ENCODE measurements around the gene SPOCK1.
"Not testable (repeated sequence)": the region's sequence is repeated elsewhere in the genome, so short reads cannot be mapped to it uniquely, and the experiment has no call there.

Gene SPOCK1

GRCh38 chr5:137234973-137235943 is 263.9 kb downstream of the SPOCK1 start:
- H3K4me3 ChIP-seq (ENCODE audit: low read depth, low read length), result no peak overlapping the region
- DNase-seq (ENCODE audit: low read depth), result no peak
- no peak for TF ChIP-seq CTCF (IDR thresholded peaks at IDR 0.05; ENCODE audit: control insufficient read depth, extremely low read depth, insufficient read depth)

GRCh38 chr5:137233726-137234125 is 265.4 kb downstream of the SPOCK1 start:
- DNase-seq (ENCODE audit: low read depth), result no peak
- no peak for TF ChIP-seq CTCF (IDR thresholded peaks at IDR 0.05; ENCODE audit: control insufficient read depth, extremely low read depth, insufficient read depth)
- no peak overlapping the region for H3K4me3 ChIP-seq (ENCODE audit: low read depth, low read length)

- H3K4me3 ChIP-seq (ENCODE audit: low read depth, low read length); DNase-seq (ENCODE audit: low read depth): not testable (repeated sequence)
Measured at GRCh38 chr5:137233304-137233703, 265.8 kb downstream of the SPOCK1 start.

- no peak for TF ChIP-seq CTCF (IDR thresholded peaks at IDR 0.05; ENCODE audit: control insufficient read depth, extremely low read depth, insufficient read depth)
- DNase-seq (ENCODE audit: low read depth), result peak; percentile 25
- no peak overlapping the region for H3K4me3 ChIP-seq (ENCODE audit: low read depth, low read length)
Measured at GRCh38 chr5:137231540-137231939, 267.6 kb downstream of the SPOCK1 start.

- no peak for TF ChIP-seq CTCF (IDR thresholded peaks at IDR 0.05; ENCODE audit: control insufficient read depth, extremely low read depth, insufficient read depth)
- no peak for DNase-seq (ENCODE audit: low read depth)
- H3K4me3 ChIP-seq (ENCODE audit: low read depth, low read length), result no peak overlapping the region
Measured at GRCh38 chr5:137228816-137229215, 270.3 kb downstream of the SPOCK1 start.

GRCh38 chr5:137226081-137226480 is 273.0 kb downstream of the SPOCK1 start:
- DNase-seq (ENCODE audit: low read depth), result no peak
- TF ChIP-seq CTCF (IDR thresholded peaks at IDR 0.05; ENCODE audit: control insufficient read depth, extremely low read depth, insufficient read depth), result no peak
- no peak overlapping the region for H3K4me3 ChIP-seq (ENCODE audit: low read depth, low read length)

GRCh38 chr5:137223324-137224295 is 275.5 kb downstream of the SPOCK1 start:
- no peak for DNase-seq (ENCODE audit: low read depth)
- TF ChIP-seq CTCF (IDR thresholded peaks at IDR 0.05; ENCODE audit: control insufficient read depth, extremely low read depth, insufficient read depth), result no peak
- H3K4me3 ChIP-seq (ENCODE audit: low read depth, low read length), result no peak overlapping the region
